ENCODE results near the gene MYO9B. TPM values are rescaled to one million over a fixed set of nuclear protein-coding genes. Genes with fewer than 3 reads are reported as not detected.

Gene MYO9B
- total and polyA plus RNA-seq, 2 of the 13 experiments (the other 11 are each of a cell fraction or from before 2014, with no cell fraction given) = 18.0 to 18.3 TPM

- TF ChIP-seq REL (CRISPR knock-in tag; conservative IDR thresholded peaks at IDR 0.05) = 0 out of 2 replicates have a peak, but pooled peaks have one; percentile 49
- no peak for TF ChIP-seq ATF7 (IDR thresholded peaks at IDR 0.05)
- TF ChIP-seq ATF7 (CRISPR knock-in tag; IDR thresholded peaks at IDR 0.05) = peak; percentile 49; the same call in 1 of the 2 replicates
- no peak for TF ChIP-seq ERF (CRISPR knock-in tag; IDR thresholded peaks at IDR 0.05)
- peak; percentile 78 for TF ChIP-seq RBFOX2 (IDR thresholded peaks at IDR 0.05; ENCODE audit: low read depth, low read length)
- TF ChIP-seq MTF2 (CRISPR knock-in tag; IDR thresholded peaks at IDR 0.05; ENCODE audit: borderline replicate concordance) = no peak
- TF ChIP-seq TAF1 (CRISPR knock-in tag; IDR thresholded peaks at IDR 0.05) = peak; percentile 23; the same call in 1 of the 2 replicates
- TF ChIP-seq ZFYVE20 (CRISPR knock-in tag; IDR thresholded peaks at IDR 0.05; ENCODE audit: borderline replicate concordance, low read depth) = no peak
- no peak; the same call in 1 of the 2 replicates for TF ChIP-seq ZFP82 (CRISPR knock-in tag; IDR thresholded peaks at IDR 0.05; ENCODE audit: borderline replicate concordance)
- no peak for TF ChIP-seq ZNF556 (CRISPR knock-in tag; IDR thresholded peaks at IDR 0.05; ENCODE audit: borderline replicate concordance)
- no peak for TF ChIP-seq LRRFIP1 (CRISPR knock-in tag; conservative IDR thresholded peaks at IDR 0.05)
- no peak for TF ChIP-seq KAT2B (IDR thresholded peaks at IDR 0.05; ENCODE audit: borderline replicate concordance, low read depth, low read length)
- no peak for TF ChIP-seq ZBTB34 (CRISPR knock-in tag; IDR thresholded peaks at IDR 0.05)
- peak; percentile 17; the same call in 1 of the 2 replicates for TF ChIP-seq ZBTB7B (CRISPR knock-in tag; IDR thresholded peaks at IDR 0.05)
- no peak for TF ChIP-seq MAZ (IDR thresholded peaks at IDR 0.05; ENCODE audit: borderline replicate concordance, low read depth, low read length)
- 0 out of 2 replicates have a peak, but pooled peaks have one; percentile 13 for TF ChIP-seq MAZ (CRISPR knock-in tag; IDR thresholded peaks at IDR 0.05; ENCODE audit: low read depth)
- 0 out of 2 replicates have a peak, but pooled peaks have one; percentile 3 for TF ChIP-seq ZNF558 (CRISPR knock-in tag; IDR thresholded peaks at IDR 0.05; ENCODE audit: borderline replicate concordance)
- peak; percentile 62 for TF ChIP-seq ZFX (CRISPR knock-in tag; IDR thresholded peaks at IDR 0.05; ENCODE audit: low read depth)
- no peak for TF ChIP-seq ZNF256 (CRISPR knock-in tag; conservative IDR thresholded peaks at IDR 0.05)
- TF ChIP-seq HOXA3 (CRISPR knock-in tag; IDR thresholded peaks at IDR 0.05) = no peak
- no peak for TF ChIP-seq SMARCC2 (IDR thresholded peaks at IDR 0.05)
- TF ChIP-seq ZC3H13 (CRISPR knock-in tag; IDR thresholded peaks at IDR 0.05) = peak; percentile 39; the same call in 1 of the 2 replicates
- no peak for TF ChIP-seq FOXA1 (IDR thresholded peaks at IDR 0.05)
- no peak for TF ChIP-seq FOXA1 (CRISPR knock-in tag; IDR thresholded peaks at IDR 0.05)
- TF ChIP-seq BORCS8-MEF2B (CRISPR knock-in tag; IDR thresholded peaks at IDR 0.05) = peak; percentile 46; the same call in 1 of the 2 replicates
- TF ChIP-seq RAD21 (CRISPR knock-in tag; IDR thresholded peaks at IDR 0.05) = peak; percentile 19; the same call in 1 of the 2 replicates
- no peak for TF ChIP-seq KAT7 (CRISPR knock-in tag; IDR thresholded peaks at IDR 0.05; ENCODE audit: borderline replicate concordance)
- 0 out of 2 replicates have a peak, but pooled peaks have one; percentile 11 for TF ChIP-seq NR1H2 (CRISPR knock-in tag; IDR thresholded peaks at IDR 0.05; ENCODE audit: borderline replicate concordance, low read depth)
- no peak for TF ChIP-seq THAP11 (CRISPR knock-in tag; IDR thresholded peaks at IDR 0.05)
These were observed 169.3 kb downstream of the MYO9B start (continued) for GRCh38 chr19:17244618-17245534.
